DOHH2 (cell line): ENCODE measurements around the gene SCFD2.

ENCODE experiments used
- CTCF ChIP-seq: fragments of 200-600 bp; sonication (generic); IDR thresholded peaks from one replicate; pipeline ENCODE4 v1.5.1; 2014; ENCODE audit warnings: antibody characterized with exemption, mild to moderate bottlenecking, low read depth, low read length; ENCODE audit not compliant: poor library complexity, severe bottlenecking
- EZH2phosphoT487 ChIP-seq: fragments of 200-600 bp; sonication (generic); IDR thresholded peaks from 2 replicates; pipeline ENCODE4 v1.6.1; 2017; ENCODE audit warnings: borderline replicate concordance, mild to moderate bottlenecking, antibody characterized with exemption, low read length, moderate library complexity, mixed read lengths

GRCh38 chr4:52964011-52964410 lies 401.9 kb downstream of the SCFD2 start:
- TF ChIP-seq CTCF: no peak
- TF ChIP-seq EZH2phosphoT487: no peak
